ENCODE measurements around the gene MPG.
"Not testable (repeated sequence)": the region's sequence is repeated elsewhere in the genome, so short reads cannot be mapped to it uniquely, and the experiment has no call there.

Gene MPG

GRCh38 chr16:77807-78443 lies at the start of gene MPG:
MPG (plus strand) TSS chr16:78225; CDS start chr16:78310, 85 bp downstream.
- Mint-ChIP-seq H3K27me3 (peaks cover 17% of the 10 kb centered on the region), H3K4me1 (ENCODE audit: low read depth) (peaks cover 41% of the 10 kb centered on the region), H3K27ac (peak within 1 kb of the TSS; percentile 90), H3K4me3 (peak within 1 kb of the TSS; percentile 88), H3K36me3 (ENCODE audit: low read depth) (no peaks in the 10 kb centered on the region), H3K9me3 (no peaks in the 10 kb centered on the region)

GRCh38 chr16:30627-31026 lies 47.4 kb upstream of the MPG start:
- H3K27ac Mint-ChIP-seq; H3K27me3 Mint-ChIP-seq; H3K36me3 Mint-ChIP-seq (ENCODE audit: low read depth); H3K4me3 Mint-ChIP-seq; H3K9me3 Mint-ChIP-seq: not testable (repeated sequence)
- peaks cover 13% of the 10 kb centered on the region for H3K4me1 Mint-ChIP-seq (ENCODE audit: low read depth)

GRCh38 chr16:33154-33876 lies 44.7 kb upstream of the MPG start:
- not testable (repeated sequence) for H3K27ac Mint-ChIP-seq, H3K4me3 Mint-ChIP-seq, H3K27me3 Mint-ChIP-seq, H3K9me3 Mint-ChIP-seq
- Mint-ChIP-seq H3K36me3 (ENCODE audit: low read depth) (peaks cover 12% of the 10 kb centered on the region), H3K4me1 (ENCODE audit: low read depth) (peaks cover 29% of the 10 kb centered on the region)

GRCh38 chr16:33877-34647 lies 44.0 kb upstream of the MPG start:
- H3K36me3 Mint-ChIP-seq (ENCODE audit: low read depth) = peaks cover 12% of the 10 kb centered on the region
- peak overlapping the region; percentile 4 for H3K4me3 Mint-ChIP-seq
- H3K9me3 Mint-ChIP-seq = no peaks in the 10 kb centered on the region
- H3K4me1 Mint-ChIP-seq (ENCODE audit: low read depth) = peaks cover 34% of the 10 kb centered on the region
- H3K27ac Mint-ChIP-seq = no peak overlapping the region
- H3K27me3 Mint-ChIP-seq = no peaks in the 10 kb centered on the region

- Mint-ChIP-seq H3K27ac (no peak overlapping the region), H3K36me3 (ENCODE audit: low read depth) (peaks cover 17% of the 10 kb centered on the region), H3K4me3 (peak overlapping the region; percentile 4), H3K27me3 (no peaks in the 10 kb centered on the region), H3K9me3 (no peaks in the 10 kb centered on the region), H3K4me1 (ENCODE audit: low read depth) (peaks cover 40% of the 10 kb centered on the region)
Measured at GRCh38 chr16:34648-34987, 43.4 kb upstream of the MPG start.

- Mint-ChIP-seq H3K27me3 (no peaks in the 10 kb centered on the region), H3K36me3 (ENCODE audit: low read depth) (peaks cover 22% of the 10 kb centered on the region), H3K9me3 (no peaks in the 10 kb centered on the region), H3K27ac (no peak overlapping the region), H3K4me3 (peak overlapping the region; percentile 4), H3K4me1 (ENCODE audit: low read depth) (peaks cover 45% of the 10 kb centered on the region)
Measured at GRCh38 chr16:35011-35677, 42.9 kb upstream of the MPG start.

GRCh38 chr16:35678-36305 lies 42.2 kb upstream of the MPG start:
- Mint-ChIP-seq H3K4me1 (ENCODE audit: low read depth) (peaks cover 45% of the 10 kb centered on the region), H3K36me3 (ENCODE audit: low read depth) (peaks cover 23% of the 10 kb centered on the region), H3K27ac (no peak overlapping the region), H3K27me3 (no peaks in the 10 kb centered on the region), H3K4me3 (no peak overlapping the region), H3K9me3 (no peaks in the 10 kb centered on the region)

- no peaks in the 10 kb centered on the region for H3K9me3 Mint-ChIP-seq
- no peak overlapping the region for H3K27ac Mint-ChIP-seq
- H3K27me3 Mint-ChIP-seq = no peaks in the 10 kb centered on the region
- peaks cover 45% of the 10 kb centered on the region for H3K4me1 Mint-ChIP-seq (ENCODE audit: low read depth)
- no peak overlapping the region for H3K4me3 Mint-ChIP-seq
- H3K36me3 Mint-ChIP-seq (ENCODE audit: low read depth) = peaks cover 29% of the 10 kb centered on the region
Measured at GRCh38 chr16:36336-36984, 41.6 kb upstream of the MPG start.

GRCh38 chr16:37511-37910 lies 40.5 kb upstream of the MPG start:
- no peak overlapping the region for H3K4me3 Mint-ChIP-seq
- peaks cover 38% of the 10 kb centered on the region for H3K36me3 Mint-ChIP-seq (ENCODE audit: low read depth)
- H3K9me3 Mint-ChIP-seq = no peaks in the 10 kb centered on the region
- H3K27ac Mint-ChIP-seq = no peak overlapping the region
- peaks cover 54% of the 10 kb centered on the region for H3K4me1 Mint-ChIP-seq (ENCODE audit: low read depth)
- H3K27me3 Mint-ChIP-seq = no peaks in the 10 kb centered on the region

- H3K27me3 Mint-ChIP-seq, H3K4me3 Mint-ChIP-seq, H3K9me3 Mint-ChIP-seq: not testable (repeated sequence)
- Mint-ChIP-seq H3K4me1 (ENCODE audit: low read depth) (peaks cover 61% of the 10 kb centered on the region), H3K36me3 (ENCODE audit: low read depth) (peaks cover 45% of the 10 kb centered on the region), H3K27ac (peak overlapping the region; percentile 6)
Measured at GRCh38 chr16:38206-38605, 39.8 kb upstream of the MPG start.

GRCh38 chr16:38941-39892 lies 38.8 kb upstream of the MPG start:
- peak overlapping the region; percentile 9 for H3K27ac Mint-ChIP-seq
- no peak overlapping the region for H3K4me3 Mint-ChIP-seq
- H3K27me3 Mint-ChIP-seq = no peaks in the 10 kb centered on the region

GRCh38 chr16:41439-42068 lies 36.5 kb upstream of the MPG start:
- H3K27me3 Mint-ChIP-seq = no peaks in the 10 kb centered on the region
- peaks cover 61% of the 10 kb centered on the region for H3K36me3 Mint-ChIP-seq (ENCODE audit: low read depth)
- no peak overlapping the region for H3K27ac Mint-ChIP-seq
- H3K9me3 Mint-ChIP-seq = no peaks in the 10 kb centered on the region
- H3K4me3 Mint-ChIP-seq = no peak overlapping the region
- peaks cover 48% of the 10 kb centered on the region for H3K4me1 Mint-ChIP-seq (ENCODE audit: low read depth)

More at GRCh38 chr16:38941-39892, 38.8 kb upstream of the MPG start:
- Mint-ChIP-seq H3K9me3 (no peaks in the 10 kb centered on the region), H3K36me3 (ENCODE audit: low read depth) (peaks cover 52% of the 10 kb centered on the region), H3K4me1 (ENCODE audit: low read depth) (peaks cover 65% of the 10 kb centered on the region)

GRCh38 chr16:42069-42457 lies 36.0 kb upstream of the MPG start:
- no peak overlapping the region for H3K4me3 Mint-ChIP-seq
- no peak overlapping the region for H3K27ac Mint-ChIP-seq
- H3K4me1 Mint-ChIP-seq (ENCODE audit: low read depth) = peaks cover 48% of the 10 kb centered on the region
- H3K27me3 Mint-ChIP-seq = no peaks in the 10 kb centered on the region
- H3K36me3 Mint-ChIP-seq (ENCODE audit: low read depth) = peaks cover 66% of the 10 kb centered on the region
- H3K9me3 Mint-ChIP-seq = no peaks in the 10 kb centered on the region
